HAP-1 (cell line): ENCODE measurements around the gene RFLNA.
A peak's percentile ranks its signal among the peaks of the same experiment; 100 is the strongest.
"Not testable (repeated sequence)": the region's sequence is repeated elsewhere in the genome, so short reads cannot be mapped to it uniquely, and the experiment has no call there.

Experiments used
- DNase-seq, 2 experiments: peaks; one replicate each; pipeline ENCODE4 v3.0.0-alpha.2; 2016 to 2020; ENCODE audit warnings: low spot score in 2 of 2
- H3K27me3 ChIP-seq: fragments of 250-450 bp; sonication (Bioruptor Pico); 2 replicates; pipeline ENCODE4 v1.5.1; 2020; ENCODE audit warnings: low read depth, mild to moderate bottlenecking, moderate library complexity
- H3K36me3 ChIP-seq: fragments of 250-450 bp; sonication (Bioruptor Pico); replicated peaks from 2 replicates; pipeline ENCODE4 v1.5.1; 2020; ENCODE audit warnings: mild to moderate bottlenecking
- H3K4me1 ChIP-seq: fragments of 250-450 bp; sonication (Bioruptor Pico); 2 replicates; pipeline ENCODE4 v1.5.1; 2020; ENCODE audit warnings: mild to moderate bottlenecking
- H3K4me3 ChIP-seq: fragments of 250-450 bp; sonication (Bioruptor Pico); 2 replicates; pipeline ENCODE4 v1.5.1; 2020; ENCODE audit warnings: mild to moderate bottlenecking, moderate library complexity
- H3K9me3 ChIP-seq: fragments of 250-450 bp; sonication (Bioruptor Pico); 2 replicates; pipeline ENCODE4 v1.5.1; 2020; ENCODE audit warnings: mild to moderate bottlenecking, moderate library complexity
- in situ Hi-C: fragments of 300-500 bp; cut with MboI; formaldehyde crosslinking; loops from 3 replicates; pipeline ENCODE4 v1.14.3; 2020; ENCODE audit warnings: low sequenced_read_pairs, inconsistent platforms, mixed read lengths

Gene RFLNA

GRCh38 chr12:124322999-124323328 is 28.1 kb downstream of the RFLNA start:
- H3K27me3 ChIP-seq, H3K4me3 ChIP-seq, in situ Hi-C loops, DNase-seq, H3K9me3 ChIP-seq, H3K4me1 ChIP-seq: not testable (repeated sequence)
- H3K36me3 ChIP-seq, result peaks cover 17% of the 10 kb centered on the region

GRCh38 chr12:124323771-124324530 is 29.1 kb downstream of the RFLNA start:
- DNase-seq, result no peak
- Histone ChIP-seq H3K4me3 (no peak overlapping the region), H3K27me3 (no peaks in the 10 kb centered on the region), H3K4me1 (no peaks in the 10 kb centered on the region), H3K9me3 (peaks cover 9% of the 10 kb centered on the region), H3K36me3 (peaks cover 17% of the 10 kb centered on the region)
- in situ Hi-C loops, result no loop called here

GRCh38 chr12:124324803-124325705 is 30.2 kb downstream of the RFLNA start:
- H3K9me3 ChIP-seq, result peaks cover 9% of the 10 kb centered on the region
- DNase-seq, result no peak
- H3K36me3 ChIP-seq, result peaks cover 17% of the 10 kb centered on the region
- no peaks in the 10 kb centered on the region for H3K27me3 ChIP-seq
- no peaks in the 10 kb centered on the region for H3K4me1 ChIP-seq
- no peak overlapping the region for H3K4me3 ChIP-seq
- in situ Hi-C loops, result no loop called here

- no peak for DNase-seq
- in situ Hi-C loops, result no loop called here
- H3K4me1 ChIP-seq, result no peaks in the 10 kb centered on the region
- peaks cover 9% of the 10 kb centered on the region for H3K9me3 ChIP-seq
- no peak overlapping the region for H3K4me3 ChIP-seq
- H3K27me3 ChIP-seq, result no peaks in the 10 kb centered on the region
- H3K36me3 ChIP-seq, result peaks cover 22% of the 10 kb centered on the region
These were observed 31.2 kb downstream of the RFLNA start for GRCh38 chr12:124326104-124326503.

GRCh38 chr12:124326871-124327270 is 32.0 kb downstream of the RFLNA start:
- DNase-seq, result no peak
- H3K4me3 ChIP-seq, result no peak overlapping the region
- in situ Hi-C loops, result no loop called here
- H3K9me3 ChIP-seq, result peaks cover 9% of the 10 kb centered on the region
- no peaks in the 10 kb centered on the region for H3K4me1 ChIP-seq
- H3K36me3 ChIP-seq, result peaks cover 26% of the 10 kb centered on the region
- no peaks in the 10 kb centered on the region for H3K27me3 ChIP-seq

GRCh38 chr12:124327362-124328043 is 32.6 kb downstream of the RFLNA start:
- H3K36me3 ChIP-seq, result peaks cover 32% of the 10 kb centered on the region
- peaks cover 9% of the 10 kb centered on the region for H3K9me3 ChIP-seq
- in situ Hi-C loops, result no loop called here
- no peaks in the 10 kb centered on the region for H3K27me3 ChIP-seq
- H3K4me3 ChIP-seq, result no peak overlapping the region
- no peaks in the 10 kb centered on the region for H3K4me1 ChIP-seq
- no peak for DNase-seq

GRCh38 chr12:124328116-124328515 is 33.2 kb downstream of the RFLNA start:
- DNase-seq, result no peak
- H3K4me1 ChIP-seq, result no peaks in the 10 kb centered on the region
- H3K9me3 ChIP-seq, result peaks cover 9% of the 10 kb centered on the region
- in situ Hi-C loops, result no loop called here
- no peaks in the 10 kb centered on the region for H3K27me3 ChIP-seq
- H3K4me3 ChIP-seq, result no peak overlapping the region
- H3K36me3 ChIP-seq, result peaks cover 38% of the 10 kb centered on the region

- H3K36me3 ChIP-seq, result peaks cover 37% of the 10 kb centered on the region
- no peak for DNase-seq
- H3K27me3 ChIP-seq, result no peaks in the 10 kb centered on the region
- peaks cover 8% of the 10 kb centered on the region for H3K9me3 ChIP-seq
- H3K4me1 ChIP-seq, result no peaks in the 10 kb centered on the region
- in situ Hi-C loops, result no loop called here
- H3K4me3 ChIP-seq, result no peak overlapping the region
These were observed 33.7 kb downstream of the RFLNA start for GRCh38 chr12:124328636-124329035.

GRCh38 chr12:124332058-124332672 is 37.3 kb downstream of the RFLNA start:
- Histone ChIP-seq H3K9me3 (no peaks in the 10 kb centered on the region), H3K36me3 (peaks cover 38% of the 10 kb centered on the region), H3K4me3 (no peak overlapping the region), H3K4me1 (no peaks in the 10 kb centered on the region), H3K27me3 (no peaks in the 10 kb centered on the region)
- DNase-seq, result peak in 1 of 2 experiments; percentile 32
- in situ Hi-C loops, result loop anchor here (10.0 kb wide), 1 partner anchor 433 kb away; no protein-coding TSS in a partner anchor

GRCh38 chr12:124332900-124333299 is 38.0 kb downstream of the RFLNA start:
- no peak for DNase-seq
- Histone ChIP-seq H3K36me3 (peaks cover 41% of the 10 kb centered on the region), H3K27me3 (no peaks in the 10 kb centered on the region), H3K4me1 (no peaks in the 10 kb centered on the region), H3K4me3 (no peak overlapping the region), H3K9me3 (no peaks in the 10 kb centered on the region)
- in situ Hi-C loops, result loop anchor here (10.0 kb wide), 1 partner anchor 432 kb away; no protein-coding TSS in a partner anchor

GRCh38 chr12:124333724-124334123 is 38.8 kb downstream of the RFLNA start:
- in situ Hi-C loops, result loop anchor here (10.0 kb wide), 1 partner anchor 431 kb away; no protein-coding TSS in a partner anchor
- Histone ChIP-seq H3K4me3 (no peak overlapping the region), H3K9me3 (no peaks in the 10 kb centered on the region), H3K36me3 (peaks cover 41% of the 10 kb centered on the region), H3K4me1 (no peaks in the 10 kb centered on the region), H3K27me3 (no peaks in the 10 kb centered on the region)
- DNase-seq, result no peak

GRCh38 chr12:124334266-124334665 is 39.4 kb downstream of the RFLNA start:
- Histone ChIP-seq H3K9me3 (no peaks in the 10 kb centered on the region), H3K27me3 (no peaks in the 10 kb centered on the region), H3K4me1 (no peaks in the 10 kb centered on the region), H3K4me3 (no peak overlapping the region), H3K36me3 (peaks cover 41% of the 10 kb centered on the region)
- in situ Hi-C loops, result loop anchor here (10.0 kb wide), 1 partner anchor 431 kb away; no protein-coding TSS in a partner anchor
- DNase-seq, result no peak

- Histone ChIP-seq H3K36me3 (peaks cover 41% of the 10 kb centered on the region), H3K4me3 (no peak overlapping the region), H3K27me3 (no peaks in the 10 kb centered on the region), H3K9me3 (no peaks in the 10 kb centered on the region), H3K4me1 (no peaks in the 10 kb centered on the region)
- no peak for DNase-seq
- in situ Hi-C loops, result loop anchor here (10.0 kb wide), 1 partner anchor 430 kb away; no protein-coding TSS in a partner anchor
These were observed 40.1 kb downstream of the RFLNA start for GRCh38 chr12:124334976-124335375.
